Measurements from ENCODE around the gene GRIK2. TPM values are rescaled to one million over a fixed set of nuclear protein-coding genes. Genes with fewer than 3 reads are reported as not detected.

Gene GRIK2
- total RNA-seq, 2 donors from 2014 or later, result 0.92 to 2.0 TPM

GRCh38 chr6:101980924-101981323 is 587.4 kb downstream of the GRIK2 start:
- TF ChIP-seq CTCF (IDR thresholded peaks at IDR 0.05), result no peak
- no peaks in the 10 kb centered on the region for H3K27me3 ChIP-seq (replicated peaks; ENCODE audit: insufficient read depth)
- H3K36me3 ChIP-seq, result no peaks in the 10 kb centered on the region
- no peak for ATAC-seq (ENCODE audit: insufficient number of reproducible peaks, low FRiP score, low read depth)
- no peak overlapping the region for H3K4me3 ChIP-seq
- no peak overlapping the region for H3K27ac ChIP-seq
- no peaks in the 10 kb centered on the region for H3K9me3 ChIP-seq
- H3K4me1 ChIP-seq (ENCODE audit: control insufficient read depth in 1 of 2, low read depth in 2 of 2), result no peaks in the 10 kb centered on the region
- no peak for DNase-seq (ENCODE audit: low spot score)

DNA sequence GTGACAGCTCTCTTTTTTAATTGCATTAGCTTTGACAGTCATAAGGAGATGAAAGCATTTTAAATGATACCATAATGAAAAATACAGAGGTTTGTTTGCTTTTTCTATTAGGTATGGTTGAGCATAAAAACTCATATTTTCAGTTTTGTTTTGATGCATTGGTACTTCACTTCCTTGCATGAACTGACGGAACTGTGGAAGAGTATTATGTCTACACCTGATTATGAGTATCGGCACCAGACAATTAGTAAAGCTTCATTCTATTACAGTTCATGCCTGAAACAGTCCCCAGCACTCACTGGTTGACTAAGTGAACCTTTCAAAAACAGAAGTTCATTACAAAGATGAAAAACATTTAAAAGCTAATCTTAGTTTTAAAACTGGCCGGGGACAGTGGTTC is 593.0 kb downstream of the GRIK2 start:
- H3K4me1 ChIP-seq (ENCODE audit: control insufficient read depth in 1 of 2, low read depth in 2 of 2), result no peaks in the 10 kb centered on the region
- H3K36me3 ChIP-seq, result no peaks in the 10 kb centered on the region
- H3K27ac ChIP-seq, result no peak overlapping the region
- no peak for DNase-seq (ENCODE audit: low spot score)
- no peak overlapping the region for H3K4me3 ChIP-seq
- no peaks in the 10 kb centered on the region for H3K27me3 ChIP-seq (replicated peaks; ENCODE audit: insufficient read depth)
- no peaks in the 10 kb centered on the region for H3K9me3 ChIP-seq
- no peak for TF ChIP-seq CTCF (IDR thresholded peaks at IDR 0.05)
- no peak for ATAC-seq (ENCODE audit: insufficient number of reproducible peaks, low FRiP score, low read depth)

DNA sequence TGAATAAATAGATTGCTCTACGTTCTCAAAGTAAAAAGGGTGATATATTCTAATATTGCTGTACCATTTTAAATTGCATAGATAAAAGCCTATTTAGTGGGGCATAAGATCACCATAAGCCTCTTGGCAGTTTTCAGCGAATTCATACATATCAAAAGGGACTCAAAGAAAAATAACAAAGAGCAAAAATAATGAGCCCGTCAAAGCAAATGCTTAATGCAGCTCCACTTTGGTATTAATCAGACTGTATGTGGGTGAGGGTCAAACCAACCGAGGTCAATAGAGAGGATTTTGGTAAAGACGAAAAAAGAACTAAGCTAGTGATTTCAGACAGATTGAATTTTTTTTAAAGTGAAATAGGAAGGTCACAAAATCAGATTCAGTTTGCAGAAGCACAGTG is 598.8 kb downstream of the GRIK2 start:
- Histone ChIP-seq H3K27me3 (replicated peaks; ENCODE audit: insufficient read depth) (no peaks in the 10 kb centered on the region), H3K4me1 (ENCODE audit: control insufficient read depth in 1 of 2, low read depth in 2 of 2) (no peaks in the 10 kb centered on the region), H3K27ac (no peak overlapping the region), H3K36me3 (no peaks in the 10 kb centered on the region), H3K9me3 (no peaks in the 10 kb centered on the region), H3K4me3 (no peak overlapping the region)
- ATAC-seq (ENCODE audit: insufficient number of reproducible peaks, low FRiP score, low read depth), result no peak
- TF ChIP-seq CTCF (IDR thresholded peaks at IDR 0.05), result no peak
- DNase-seq (ENCODE audit: low spot score), result no peak

DNA sequence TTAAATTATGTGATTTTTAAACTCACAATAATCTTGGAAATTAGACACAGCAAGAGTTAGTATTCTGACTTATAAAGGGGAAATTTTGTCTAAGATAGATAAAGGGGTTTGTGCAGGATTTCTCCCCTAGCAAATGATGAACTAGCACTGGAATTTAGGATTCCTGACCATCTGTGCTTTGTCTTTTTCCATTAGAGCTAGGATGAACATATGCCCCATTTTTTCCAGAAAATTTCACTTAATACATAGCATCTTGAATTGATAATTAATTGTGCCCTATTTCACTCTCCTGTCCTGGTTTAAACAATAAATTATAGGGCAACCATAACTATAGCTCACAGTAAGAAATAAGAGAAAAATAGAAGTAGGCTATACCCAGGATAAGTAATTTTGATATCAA is 601.0 kb downstream of the GRIK2 start:
- Histone ChIP-seq H3K36me3 (no peaks in the 10 kb centered on the region), H3K4me3 (no peak overlapping the region), H3K27me3 (replicated peaks; ENCODE audit: insufficient read depth) (no peaks in the 10 kb centered on the region), H3K4me1 (ENCODE audit: control insufficient read depth in 1 of 2, low read depth in 2 of 2) (no peaks in the 10 kb centered on the region), H3K9me3 (no peaks in the 10 kb centered on the region), H3K27ac (no peak overlapping the region)
- no peak for ATAC-seq (ENCODE audit: insufficient number of reproducible peaks, low FRiP score, low read depth)
- no peak for TF ChIP-seq CTCF (IDR thresholded peaks at IDR 0.05)
- no peak for DNase-seq (ENCODE audit: low spot score)

GRCh38 chr6:102015431-102015830 is 621.9 kb downstream of the GRIK2 start:
- Histone ChIP-seq H3K27me3 (replicated peaks; ENCODE audit: insufficient read depth) (no peaks in the 10 kb centered on the region), H3K9me3 (no peaks in the 10 kb centered on the region), H3K27ac (no peak overlapping the region), H3K36me3 (no peaks in the 10 kb centered on the region), H3K4me3 (no peak overlapping the region), H3K4me1 (ENCODE audit: control insufficient read depth in 1 of 2, low read depth in 2 of 2) (no peaks in the 10 kb centered on the region)
- ATAC-seq (ENCODE audit: insufficient number of reproducible peaks, low FRiP score, low read depth) (no peak), DNase-seq (ENCODE audit: low spot score) (no peak)
- no peak for TF ChIP-seq CTCF (IDR thresholded peaks at IDR 0.05)
